ENCODE data around the gene MTCL1. TPM values are rescaled to one million over a fixed set of nuclear protein-coding genes. Genes with fewer than 3 reads are reported as not detected.

Gene MTCL1
- polyA plus RNA-seq, 3 donors, result not detected

GRCh38 chr18:8843005-8843404 lies 137.6 kb downstream of the MTCL1 start:
- Mint-ChIP-seq H3K4me3 (no peak overlapping the region), H3K9me3 (peaks cover 0 to 11% (median 3%) of the 10 kb centered on the region in 7 donors), H3K4me1 (no peaks in the 10 kb centered on the region), H3K27ac (no peak overlapping the region), H3K36me3 (no peaks in the 10 kb centered on the region), H3K27me3 (ENCODE audit: low read depth in 3 of 3) (peaks cover 0 to 2% (median 2%) of the 10 kb centered on the region in 3 donors)
- H3K9ac ChIP-seq (ENCODE audit: insufficient read depth, low read length, poor library complexity, severe bottlenecking), result no peak overlapping the region
- no peaks in the 10 kb centered on the region for H3K36me3 ChIP-seq (replicated peaks in 1 of 2; ENCODE audit: control insufficient read depth in 1 of 2, insufficient read depth in 2 of 2, low read length in 2 of 2)
- DNase-seq, result no peak
- no peaks in the 10 kb centered on the region for H3K9me3 ChIP-seq (replicated peaks in 1 of 2; ENCODE audit: control insufficient read depth in 1 of 2, insufficient read depth in 1 of 2, low read length in 2 of 2)
- no peaks in the 10 kb centered on the region for H3K79me2 ChIP-seq (ENCODE audit: insufficient read depth, low read length)
- no peaks in the 10 kb centered on the region for H3K27me3 ChIP-seq (ENCODE audit: control insufficient read depth in 2 of 2, insufficient read depth in 2 of 2, low read length in 2 of 2)
- WGBS (ENCODE audit: insufficient coverage), result 100% methylated on average over 1 of the region's 1 CpG
- no peaks in the 10 kb centered on the region for H3K4me1 ChIP-seq (ENCODE audit: control insufficient read depth in 1 of 2, insufficient read depth in 2 of 2, low read length in 2 of 2)
- no peak overlapping the region for H3K4me2 ChIP-seq (replicated peaks; ENCODE audit: extremely low read depth, low read length, poor library complexity, severe bottlenecking)
- H3K4me3 ChIP-seq (replicated peaks in 1 of 3; ENCODE audit: low read depth in 2 of 3, low read length in 3 of 3), result no peak overlapping the region
- H3K27ac ChIP-seq (ENCODE audit: low read depth in 1 of 2, low read length in 2 of 2), result no peak overlapping the region
- intact Hi-C loops (cut with micrococcal nuclease), result no loop called here
- TF ChIP-seq CTCF (IDR thresholded peaks at IDR 0.05), result no peak
- H2AFZ ChIP-seq (ENCODE audit: insufficient read depth, low read depth, low read length, poor library complexity, severe bottlenecking), result no peak overlapping the region
- H4K20me1 ChIP-seq (ENCODE audit: insufficient read depth, low read length), result no peaks in the 10 kb centered on the region

GRCh38 chr18:8844721-8845148 lies 139.4 kb downstream of the MTCL1 start:
- intact Hi-C loops (cut with micrococcal nuclease), result no loop called here
- peaks cover 0 to 2% (median 2%) of the 10 kb centered on the region in 3 donors for H3K27me3 Mint-ChIP-seq (ENCODE audit: low read depth in 3 of 3)
- H2AFZ ChIP-seq (ENCODE audit: insufficient read depth, low read depth, low read length, poor library complexity, severe bottlenecking), result no peak overlapping the region
- DNase-seq, result no peak
- H3K4me3 Mint-ChIP-seq, result no peak overlapping the region
- no peak overlapping the region for H3K4me2 ChIP-seq (replicated peaks; ENCODE audit: extremely low read depth, low read length, poor library complexity, severe bottlenecking)
- no peaks in the 10 kb centered on the region for H3K27me3 ChIP-seq (ENCODE audit: control insufficient read depth in 2 of 2, insufficient read depth in 2 of 2, low read length in 2 of 2)
- peaks cover 0 to 4% (median 2%) of the 10 kb centered on the region in 7 donors for H3K9me3 Mint-ChIP-seq
- no peak for TF ChIP-seq CTCF (IDR thresholded peaks at IDR 0.05)
- H3K27ac ChIP-seq (ENCODE audit: low read depth in 1 of 2, low read length in 2 of 2), result no peak overlapping the region
- no peaks in the 10 kb centered on the region for H3K36me3 Mint-ChIP-seq
- H3K4me3 ChIP-seq (replicated peaks in 1 of 3; ENCODE audit: low read depth in 2 of 3, low read length in 3 of 3), result no peak overlapping the region
- H3K9me3 ChIP-seq (replicated peaks in 1 of 2; ENCODE audit: control insufficient read depth in 1 of 2, insufficient read depth in 1 of 2, low read length in 2 of 2), result no peaks in the 10 kb centered on the region
- H3K27ac Mint-ChIP-seq, result no peak overlapping the region
- no peaks in the 10 kb centered on the region for H3K36me3 ChIP-seq (replicated peaks in 1 of 2; ENCODE audit: control insufficient read depth in 1 of 2, insufficient read depth in 2 of 2, low read length in 2 of 2)
- no peak overlapping the region for H3K9ac ChIP-seq (ENCODE audit: insufficient read depth, low read length, poor library complexity, severe bottlenecking)
- WGBS (ENCODE audit: insufficient coverage), result 87% methylated on average over 16 of the region's 16 CpGs
- no peaks in the 10 kb centered on the region for H4K20me1 ChIP-seq (ENCODE audit: insufficient read depth, low read length)
- no peaks in the 10 kb centered on the region for H3K4me1 Mint-ChIP-seq
- no peaks in the 10 kb centered on the region for H3K4me1 ChIP-seq (ENCODE audit: control insufficient read depth in 1 of 2, insufficient read depth in 2 of 2, low read length in 2 of 2)
- H3K79me2 ChIP-seq (ENCODE audit: insufficient read depth, low read length), result no peaks in the 10 kb centered on the region
